Left ventricle myocardium inferior (tissue), 1 donor: ENCODE data around the gene CORO7. TPM values are rescaled to one million over a fixed set of nuclear protein-coding genes. Genes with fewer than 3 reads are reported as not detected.

ENCODE experiments used
- DNase-seq: peaks from one replicate; pipeline ENCODE4 v3.0.0-alpha.2; 2020
- H3K27ac ChIP-seq: fragments of 200-600 bp; replicated peaks from 2 replicates; pipeline ENCODE4 v1.8.0; 2021
- H3K27me3 ChIP-seq: fragments of 200-600 bp; 2 replicates; pipeline ENCODE4 v1.8.0; 2021; ENCODE audit warnings: low read depth
- H3K36me3 ChIP-seq: fragments of 200-600 bp; 2 replicates; pipeline ENCODE4 v1.8.0; 2021
- H3K4me1 ChIP-seq: fragments of 200-600 bp; 2 replicates; pipeline ENCODE4 v1.8.0; 2021
- H3K4me3 ChIP-seq: fragments of 200-600 bp; 2 replicates; pipeline ENCODE4 v1.8.0; 2021; ENCODE audit warnings: mild to moderate bottlenecking, moderate library complexity
- H3K9me3 ChIP-seq: fragments of 200-600 bp; replicated peaks from 2 replicates; pipeline ENCODE4 v1.8.0; 2021
- intact Hi-C: fragments of 100-400 bp; cut with micrococcal nuclease; formaldehyde crosslinking; loops from one replicate; pipeline ENCODE4 v1.11.0; 2022
- total RNA-seq: library from RNA; stranded (reverse); fragmentation: NEBNext Ultra II Directional; extraction: Animal tissue kit (Norgen Biotek cat#: 25700); gene quantifications from one replicate; pipeline ENCODE4 v1.2.1, GENCODE V29; 2021
- TF ChIP-seq, protein P1 (sequence below): fragments of 200-600 bp; IDR thresholded peaks from 2 replicates; pipeline ENCODE4 v1.8.0; 2021; ENCODE audit warnings: antibody characterized with exemption, mild to moderate bottlenecking, borderline replicate concordance
- donor health status: DM: no; HTN: yes; CAD: no; lungs with severe emphysema.

The CORO7 gene
- total RNA-seq, 1 donor from 2014 or later: 12.5 TPM

DNA sequence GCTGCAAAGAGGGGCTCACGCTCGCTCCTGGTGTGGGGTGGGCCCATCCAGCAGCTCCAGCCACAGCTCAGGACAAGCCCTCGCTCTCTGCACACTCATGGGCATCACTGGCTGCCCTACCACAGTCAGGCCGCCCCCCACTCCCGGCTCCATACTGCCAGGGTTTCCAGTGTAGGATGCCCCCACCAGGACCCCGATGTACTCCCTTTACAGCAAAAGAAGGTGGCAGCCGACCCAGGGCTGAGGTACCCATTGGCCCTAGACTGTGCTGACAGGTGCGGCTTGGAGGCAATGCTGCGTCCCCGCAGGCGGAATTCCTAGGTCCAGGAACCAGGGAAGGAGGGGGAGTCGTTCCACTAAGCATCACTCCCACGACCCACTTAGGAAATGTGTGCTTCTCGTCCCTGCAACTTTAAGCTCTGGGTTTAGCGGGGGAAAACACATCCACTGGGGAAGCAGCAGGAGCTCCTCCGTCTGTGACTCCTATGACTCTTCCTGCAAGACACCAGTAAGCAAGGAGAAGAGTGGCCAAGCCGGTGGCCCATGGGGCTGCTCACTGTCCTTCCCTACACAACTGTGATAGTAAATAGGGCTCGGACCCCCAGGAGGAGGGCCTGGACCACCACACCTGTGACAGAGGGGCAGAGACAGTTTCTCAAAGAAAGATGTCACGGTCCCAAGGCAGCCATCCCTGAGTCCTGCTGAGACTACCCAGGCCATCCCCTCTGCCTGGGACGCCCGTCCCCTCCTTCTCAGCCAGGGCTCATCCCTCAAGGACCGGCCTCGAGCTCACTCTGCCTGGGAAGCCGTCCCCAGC is 13.1 kb downstream of the CORO7 start:
- TF ChIP-seq, protein P1, sequence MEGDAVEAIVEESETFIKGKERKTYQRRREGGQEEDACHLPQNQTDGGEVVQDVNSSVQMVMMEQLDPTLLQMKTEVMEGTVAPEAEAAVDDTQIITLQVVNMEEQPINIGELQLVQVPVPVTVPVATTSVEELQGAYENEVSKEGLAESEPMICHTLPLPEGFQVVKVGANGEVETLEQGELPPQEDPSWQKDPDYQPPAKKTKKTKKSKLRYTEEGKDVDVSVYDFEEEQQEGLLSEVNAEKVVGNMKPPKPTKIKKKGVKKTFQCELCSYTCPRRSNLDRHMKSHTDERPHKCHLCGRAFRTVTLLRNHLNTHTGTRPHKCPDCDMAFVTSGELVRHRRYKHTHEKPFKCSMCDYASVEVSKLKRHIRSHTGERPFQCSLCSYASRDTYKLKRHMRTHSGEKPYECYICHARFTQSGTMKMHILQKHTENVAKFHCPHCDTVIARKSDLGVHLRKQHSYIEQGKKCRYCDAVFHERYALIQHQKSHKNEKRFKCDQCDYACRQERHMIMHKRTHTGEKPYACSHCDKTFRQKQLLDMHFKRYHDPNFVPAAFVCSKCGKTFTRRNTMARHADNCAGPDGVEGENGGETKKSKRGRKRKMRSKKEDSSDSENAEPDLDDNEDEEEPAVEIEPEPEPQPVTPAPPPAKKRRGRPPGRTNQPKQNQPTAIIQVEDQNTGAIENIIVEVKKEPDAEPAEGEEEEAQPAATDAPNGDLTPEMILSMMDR: no peak
- Histone ChIP-seq H3K4me1 (peaks cover 13% of the 10 kb centered on the region), H3K27ac (no peak overlapping the region), H3K9me3 (no peaks in the 10 kb centered on the region), H3K36me3 (peaks cover 39% of the 10 kb centered on the region), H3K27me3 (no peaks in the 10 kb centered on the region), H3K4me3 (no peak overlapping the region)
- intact Hi-C loops: loop anchor here (2.0 kb wide), 1 partner anchor 45 kb away; no protein-coding TSS in a partner anchor
- DNase-seq: no peak

DNA sequence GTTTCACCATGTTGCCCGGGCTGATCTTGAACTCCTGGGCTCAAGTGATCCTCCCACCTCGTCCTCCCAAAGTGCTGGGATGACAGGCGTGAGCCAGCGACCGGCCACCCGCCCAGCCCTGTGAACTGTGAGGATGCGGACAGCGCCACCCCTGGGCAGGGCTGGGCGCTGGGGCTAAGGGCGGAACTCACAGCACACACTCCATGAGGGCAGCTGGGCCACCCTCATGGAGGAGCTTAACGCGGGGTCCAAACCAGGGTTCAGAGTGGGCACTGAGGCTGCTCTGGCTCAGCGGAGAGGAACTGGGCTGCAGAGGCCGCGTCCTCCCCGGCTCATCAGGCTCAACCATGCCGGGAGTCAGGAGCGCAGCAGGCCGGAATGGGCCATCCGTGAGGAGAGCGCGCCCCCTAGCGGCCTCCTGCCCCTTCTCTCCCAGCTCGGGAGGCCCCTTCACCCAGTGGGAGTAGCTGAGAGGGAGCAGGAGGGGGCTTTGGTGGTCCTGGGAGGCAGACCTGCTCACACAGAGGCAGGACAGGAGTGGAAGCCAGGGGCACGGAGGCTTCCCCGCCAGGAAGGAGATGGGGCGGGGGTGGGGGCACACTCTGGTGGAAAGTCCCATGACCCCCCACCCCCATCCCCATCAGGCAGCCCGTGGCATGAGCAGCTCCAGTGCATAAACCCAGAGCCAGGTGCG is 13.8 kb downstream of the CORO7 start:
- Histone ChIP-seq H3K4me3 (peak overlapping the region; percentile 22), H3K9me3 (no peaks in the 10 kb centered on the region), H3K4me1 (peaks cover 6% of the 10 kb centered on the region), H3K36me3 (peaks cover 40% of the 10 kb centered on the region), H3K27ac (no peak overlapping the region), H3K27me3 (no peaks in the 10 kb centered on the region)
- intact Hi-C loops: loop anchor here (2.0 kb wide), 1 partner anchor 44 kb away; no protein-coding TSS in a partner anchor
- peak; percentile 84 for DNase-seq
- TF ChIP-seq, protein P1: peak; percentile 89

DNA sequence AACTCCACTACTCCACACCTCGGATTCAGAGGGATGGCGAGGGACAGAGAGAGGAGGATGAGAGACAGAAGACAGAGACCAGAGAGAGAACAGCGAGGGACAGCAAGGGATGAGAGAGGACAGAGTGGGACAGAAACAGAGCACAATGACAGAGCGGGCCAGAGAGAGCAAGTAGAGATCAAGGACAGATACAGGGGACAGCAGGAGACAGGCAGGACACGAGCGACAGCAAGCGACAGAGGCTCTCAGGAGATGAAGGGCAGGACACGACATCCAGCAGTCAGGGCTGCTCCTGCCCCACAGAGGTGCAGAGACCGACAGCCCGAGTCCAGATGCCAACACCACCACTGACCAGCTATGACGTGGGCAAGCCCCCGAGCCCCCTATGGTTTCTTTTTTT is 14.9 kb downstream of the CORO7 start:
- Histone ChIP-seq H3K4me3 (no peak overlapping the region), H3K27ac (no peak overlapping the region), H3K9me3 (no peaks in the 10 kb centered on the region), H3K4me1 (peaks cover 6% of the 10 kb centered on the region), H3K36me3 (peaks cover 30% of the 10 kb centered on the region), H3K27me3 (no peaks in the 10 kb centered on the region)
- no peak for DNase-seq
- intact Hi-C loops: no loop called here
- TF ChIP-seq, protein P1: no peak

DNA sequence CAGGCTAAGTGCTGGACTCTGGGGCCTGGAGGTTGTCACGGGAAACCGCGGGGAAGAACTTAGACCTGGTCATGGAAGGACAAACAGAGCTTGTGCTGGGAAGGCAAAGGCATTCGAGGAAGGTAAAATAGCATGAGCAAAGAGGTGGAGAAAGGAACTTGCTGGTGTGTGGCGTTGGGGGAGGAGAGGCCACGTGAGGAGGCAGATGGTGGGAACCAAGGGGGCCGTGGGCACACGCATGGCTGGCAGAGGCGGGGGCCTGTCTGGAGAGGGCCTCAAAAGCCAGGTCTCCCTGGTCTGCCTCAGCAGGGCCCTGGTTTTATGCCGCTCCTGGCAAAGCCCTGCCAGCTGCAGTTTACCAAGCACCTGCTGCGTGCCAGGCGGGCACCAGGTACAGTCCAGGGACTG is 15.3 kb downstream of the CORO7 start:
- Histone ChIP-seq H3K27me3 (no peaks in the 10 kb centered on the region), H3K36me3 (peaks cover 25% of the 10 kb centered on the region), H3K4me1 (peaks cover 6% of the 10 kb centered on the region), H3K4me3 (no peak overlapping the region), H3K27ac (no peak overlapping the region), H3K9me3 (no peaks in the 10 kb centered on the region)
- TF ChIP-seq, protein P1: no peak
- DNase-seq: no peak
- intact Hi-C loops: no loop called here

DNA sequence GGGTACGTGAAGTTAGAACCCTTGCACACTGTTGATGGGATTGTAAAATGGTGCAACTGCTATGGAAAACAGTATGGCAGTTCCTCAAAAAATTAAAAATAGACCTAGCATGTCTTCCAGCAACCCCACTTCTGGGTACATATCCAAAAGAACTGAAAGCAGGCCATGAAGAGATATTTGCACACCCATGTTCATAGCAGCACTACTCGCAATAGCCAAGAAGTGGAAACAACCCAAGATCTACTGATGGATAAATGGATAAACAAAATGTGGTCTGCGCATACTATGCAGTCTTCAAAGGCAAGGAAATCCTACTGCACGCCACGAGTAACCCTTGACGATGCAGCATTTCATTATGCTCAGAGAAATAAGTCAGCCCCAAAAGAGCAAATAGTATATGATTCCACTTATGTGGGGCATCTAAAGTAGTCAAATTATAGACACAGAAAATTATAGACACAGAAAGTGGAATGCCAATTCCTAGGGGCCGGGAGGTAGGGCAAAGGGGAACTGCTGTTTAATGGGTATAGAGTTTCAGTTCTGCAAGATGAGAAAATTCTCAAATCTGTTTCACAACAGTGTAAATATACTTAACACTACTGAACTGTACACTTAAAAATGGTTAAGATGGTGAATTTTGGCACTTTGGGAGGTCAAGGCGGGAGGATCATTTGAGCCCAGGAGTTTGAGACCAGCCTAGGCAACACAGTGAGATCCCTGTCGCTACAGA is 17.2 kb downstream of the CORO7 start:
- Histone ChIP-seq H3K27me3 (no peaks in the 10 kb centered on the region), H3K36me3 (peaks cover 25% of the 10 kb centered on the region), H3K9me3 (no peaks in the 10 kb centered on the region), H3K4me3 (no peak overlapping the region), H3K27ac (no peak overlapping the region), H3K4me1 (peaks cover 6% of the 10 kb centered on the region)
- intact Hi-C loops: no loop called here
- DNase-seq: no peak
- TF ChIP-seq, protein P1: no peak
